KOPT-K1 (cell line): Measurements from ENCODE around the gene RERE.
"Not testable (repeated sequence)": the region's sequence is repeated elsewhere in the genome, so short reads cannot be mapped to it uniquely, and the experiment has no call there.

Experiments
- H3K27ac ChIP-seq: fragments of 200-600 bp; sonication (generic); 2 replicates; pipeline ENCODE4 v1.5.1; 2016; ENCODE audit warnings: antibody characterized with exemption, mild to moderate bottlenecking, low read depth, low read length; ENCODE audit not compliant: poor library complexity, severe bottlenecking
- H3K36me3 ChIP-seq: fragments of 200-600 bp; sonication (generic); 2 replicates; pipeline ENCODE4 v1.5.1; 2017; ENCODE audit warnings: antibody characterized with exemption, mild to moderate bottlenecking, low read length, moderate library complexity; ENCODE audit not compliant: insufficient read depth
- H3K9me3 ChIP-seq: fragments of 200-600 bp; sonication (generic); 2 replicates; pipeline ENCODE4 v1.5.1; 2017; ENCODE audit warnings: antibody characterized with exemption, low read length, mild to moderate bottlenecking; ENCODE audit not compliant: insufficient read depth, poor library complexity, severe bottlenecking

Gene RERE

DNA sequence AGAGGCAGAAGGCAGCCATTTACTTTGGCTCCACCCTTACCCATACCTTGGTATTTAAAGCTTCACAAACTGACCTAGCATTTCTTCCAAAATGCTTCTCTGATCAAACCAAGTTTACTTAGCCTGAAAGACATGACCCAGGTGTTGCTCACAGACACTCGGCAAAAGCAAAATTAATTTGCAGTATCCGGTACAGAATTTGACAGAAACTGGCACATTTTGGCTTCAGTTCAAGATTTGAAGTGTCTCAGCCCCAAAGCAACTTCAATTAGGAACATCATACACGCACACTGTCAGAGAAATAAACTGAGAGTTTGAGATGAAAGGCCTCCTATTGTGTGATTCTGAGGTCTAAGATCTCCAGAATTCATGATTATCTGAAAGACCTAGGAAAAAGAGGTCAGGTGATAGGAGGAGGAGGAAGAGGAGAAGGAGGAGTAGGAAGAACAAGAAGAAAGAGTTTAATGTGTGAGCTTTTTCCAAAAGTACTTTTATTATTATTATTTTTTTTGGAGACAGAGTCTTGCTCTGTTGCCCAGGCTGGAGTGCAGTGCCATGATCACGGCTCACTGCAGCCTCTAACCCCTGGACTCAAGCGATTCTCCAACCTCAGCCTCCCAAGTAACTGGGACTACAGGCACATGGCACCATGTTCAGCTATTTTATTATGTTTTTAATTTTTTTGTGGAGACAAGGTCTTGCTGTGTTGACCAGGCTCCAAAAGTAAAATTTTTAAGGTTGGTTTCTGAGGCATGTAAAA is 355.9 kb downstream of the RERE start:
- Histone ChIP-seq H3K27ac (no peak overlapping the region), H3K9me3 (no peaks in the 10 kb centered on the region), H3K36me3 (no peaks in the 10 kb centered on the region)

DNA sequence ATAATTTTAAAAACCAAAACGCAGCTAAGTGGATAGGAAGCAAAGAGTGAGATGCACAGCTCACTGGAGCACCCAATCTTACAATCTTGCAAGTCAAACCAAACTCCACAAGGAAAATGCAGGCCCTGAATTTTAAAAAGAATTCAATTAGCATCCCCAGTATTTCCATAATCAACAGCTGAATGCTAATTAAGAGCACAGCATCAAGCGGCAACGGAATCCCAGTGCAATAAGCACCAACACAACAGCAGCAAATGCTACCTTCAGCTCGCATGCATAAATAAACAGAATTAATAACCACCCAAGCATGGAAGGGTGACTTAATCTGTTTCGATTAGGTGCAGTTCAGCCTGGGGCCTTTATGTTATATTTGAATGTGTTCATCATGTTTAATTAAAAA is 356.7 kb downstream of the RERE start:
- no peak overlapping the region for H3K27ac ChIP-seq

DNA sequence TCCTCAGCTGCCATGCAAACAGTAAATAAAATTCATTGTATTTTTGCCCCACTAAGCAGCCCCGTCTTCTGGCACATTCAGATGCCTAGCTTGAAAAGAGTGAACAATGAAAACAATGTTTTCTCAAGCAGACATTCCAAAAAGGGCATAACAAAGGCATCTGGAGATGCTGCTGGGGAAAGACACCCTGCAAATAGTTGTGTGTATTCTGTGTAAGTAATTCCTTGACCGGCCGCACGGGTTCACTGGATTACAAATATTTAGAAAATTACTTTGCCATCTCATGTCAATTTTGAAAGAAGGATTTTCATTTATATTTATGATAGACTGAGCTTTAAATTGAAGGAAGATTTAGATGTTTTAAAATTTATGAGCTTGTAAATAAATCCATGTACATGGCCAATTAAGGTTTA is 357.3 kb downstream of the RERE start:
- Histone ChIP-seq H3K36me3 (no peaks in the 10 kb centered on the region), H3K27ac (no peak overlapping the region), H3K9me3 (no peaks in the 10 kb centered on the region)

More for the DNA sequence above, 356.7 kb downstream of the RERE start:
- no peaks in the 10 kb centered on the region for H3K36me3 ChIP-seq
- H3K9me3 ChIP-seq = no peaks in the 10 kb centered on the region

DNA sequence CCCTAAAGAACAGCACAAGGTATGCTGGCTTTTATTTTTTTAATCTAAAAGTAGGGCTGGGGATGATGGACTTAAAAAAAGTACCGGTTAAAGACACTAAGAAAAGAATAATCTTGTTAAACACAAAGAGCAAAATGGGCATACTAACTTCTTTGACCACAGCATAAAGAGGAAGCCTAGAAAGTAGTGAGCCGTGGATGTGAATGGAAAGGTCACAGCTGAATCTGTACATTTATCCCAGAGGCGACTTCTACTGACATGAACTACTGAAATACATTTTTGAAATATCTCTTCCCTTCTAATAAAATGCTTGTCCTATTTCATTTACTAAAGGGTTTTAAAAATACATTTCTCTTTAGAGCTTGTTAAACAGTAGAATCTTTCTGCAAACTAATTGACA is 358.8 kb downstream of the RERE start:
- no peaks in the 10 kb centered on the region for H3K36me3 ChIP-seq
- no peaks in the 10 kb centered on the region for H3K9me3 ChIP-seq
- no peak overlapping the region for H3K27ac ChIP-seq

DNA sequence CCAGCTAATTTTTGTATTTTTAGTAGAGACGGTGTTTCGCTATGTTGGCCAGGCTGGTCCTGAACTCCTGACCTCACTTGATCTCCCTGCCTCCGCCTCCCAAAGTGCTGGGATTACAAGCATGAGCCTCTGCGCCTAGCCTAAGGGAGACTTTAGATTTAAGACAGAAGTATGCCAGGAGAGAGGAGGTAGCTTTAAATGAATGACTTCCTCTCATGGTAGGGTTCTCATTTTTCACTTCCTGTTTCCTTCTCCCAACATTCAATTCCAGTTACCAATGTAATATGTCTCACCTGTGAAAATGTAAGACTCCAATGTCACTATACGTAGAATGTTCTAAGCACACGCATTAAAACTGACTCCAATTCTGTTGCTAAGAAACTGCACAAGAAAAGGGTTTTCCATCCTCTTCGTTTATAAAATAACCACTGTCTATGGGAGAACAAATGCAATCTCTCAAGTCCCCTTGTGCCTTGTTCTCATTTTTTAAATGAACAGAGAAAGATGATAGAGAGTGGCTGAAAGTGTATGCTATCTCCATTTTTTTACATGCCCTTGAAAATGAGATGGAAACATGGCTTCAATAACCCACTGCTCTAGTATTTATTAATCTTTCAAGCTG is 359.6 kb downstream of the RERE start:
- H3K27ac ChIP-seq = no peak overlapping the region
- H3K9me3 ChIP-seq = no peaks in the 10 kb centered on the region
- H3K36me3 ChIP-seq = no peaks in the 10 kb centered on the region

DNA sequence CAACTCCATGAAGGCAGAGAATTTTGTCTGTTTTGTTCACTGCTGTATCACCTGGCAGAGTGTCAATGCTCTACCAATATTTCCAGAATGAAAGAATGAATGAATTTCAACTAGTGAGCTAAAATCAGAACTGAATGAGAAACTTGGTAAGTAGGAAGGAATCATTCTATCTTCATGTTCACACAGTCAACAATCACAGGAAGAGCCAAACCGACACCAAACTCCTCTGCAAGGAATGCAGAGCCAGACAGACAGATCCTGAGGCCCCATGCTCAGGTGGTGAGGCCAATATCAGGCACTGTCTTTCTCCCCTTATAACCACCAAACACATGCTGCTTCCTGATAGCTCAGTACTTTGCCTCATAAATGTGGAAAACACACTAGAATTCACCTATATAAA is 360.4 kb downstream of the RERE start:
- no peaks in the 10 kb centered on the region for H3K36me3 ChIP-seq
- no peaks in the 10 kb centered on the region for H3K9me3 ChIP-seq
- H3K27ac ChIP-seq = no peak overlapping the region

DNA sequence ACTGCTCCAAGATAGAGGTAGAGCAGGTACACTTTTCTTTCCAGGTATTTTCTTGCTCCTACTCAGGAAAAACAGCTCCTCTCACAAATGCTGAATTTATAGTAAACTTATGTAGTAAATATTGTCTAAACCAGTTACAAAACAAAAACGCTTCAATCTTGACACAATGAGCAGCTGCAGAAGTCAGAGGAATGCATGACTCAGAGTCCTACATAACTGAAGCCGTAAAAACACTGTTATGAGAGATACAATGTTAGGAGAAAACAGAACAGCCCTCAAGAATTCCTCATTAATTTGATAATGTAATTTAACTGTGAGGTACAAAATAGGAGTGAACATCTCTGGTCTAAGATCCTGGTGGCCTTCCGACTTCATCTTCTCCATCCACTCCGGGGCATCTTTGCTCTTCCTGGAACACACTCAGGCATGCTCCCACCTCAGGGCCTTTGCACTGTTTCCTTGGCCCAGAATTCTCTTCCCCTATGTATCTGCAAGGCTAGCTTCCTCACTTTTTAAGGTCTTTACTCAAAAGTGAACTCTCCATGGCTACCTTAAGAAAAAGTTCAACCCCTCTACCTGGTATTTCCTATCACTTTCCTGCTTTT is 361.0 kb downstream of the RERE start:
- no peak overlapping the region for H3K27ac ChIP-seq

DNA sequence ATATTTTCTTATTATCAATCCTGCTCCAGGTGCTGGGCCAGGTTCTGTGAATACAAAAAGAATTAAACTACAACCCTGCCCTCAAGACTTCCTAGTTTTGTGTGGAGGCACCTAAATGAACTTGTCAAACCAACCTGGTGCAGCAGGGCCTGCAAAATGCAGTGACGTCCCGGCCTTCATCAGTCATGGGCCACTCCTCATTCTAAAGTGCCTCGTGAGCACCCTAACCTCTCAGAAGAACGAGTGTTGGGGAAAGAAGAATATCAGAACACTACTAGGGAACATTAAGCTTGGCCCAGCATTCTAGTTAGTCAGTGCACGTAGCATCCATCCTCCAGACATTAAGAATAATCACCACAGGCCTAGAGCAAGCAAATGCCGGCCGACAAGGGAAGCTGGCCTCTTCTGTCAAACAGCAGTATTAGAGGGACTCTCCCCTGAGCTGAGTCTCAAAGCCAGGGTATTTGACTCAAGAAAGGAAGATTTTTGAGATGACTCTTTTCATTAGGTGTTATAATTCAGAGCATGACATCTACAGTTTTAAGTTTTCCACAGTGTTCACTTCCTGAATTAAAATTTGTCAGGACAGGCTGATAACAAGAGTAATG is 361.6 kb downstream of the RERE start:
- Histone ChIP-seq H3K36me3 (no peaks in the 10 kb centered on the region), H3K27ac (no peak overlapping the region), H3K9me3 (no peaks in the 10 kb centered on the region)

More for the DNA sequence above, 361.0 kb downstream of the RERE start:
- Histone ChIP-seq H3K9me3 (no peaks in the 10 kb centered on the region), H3K36me3 (no peaks in the 10 kb centered on the region)

DNA sequence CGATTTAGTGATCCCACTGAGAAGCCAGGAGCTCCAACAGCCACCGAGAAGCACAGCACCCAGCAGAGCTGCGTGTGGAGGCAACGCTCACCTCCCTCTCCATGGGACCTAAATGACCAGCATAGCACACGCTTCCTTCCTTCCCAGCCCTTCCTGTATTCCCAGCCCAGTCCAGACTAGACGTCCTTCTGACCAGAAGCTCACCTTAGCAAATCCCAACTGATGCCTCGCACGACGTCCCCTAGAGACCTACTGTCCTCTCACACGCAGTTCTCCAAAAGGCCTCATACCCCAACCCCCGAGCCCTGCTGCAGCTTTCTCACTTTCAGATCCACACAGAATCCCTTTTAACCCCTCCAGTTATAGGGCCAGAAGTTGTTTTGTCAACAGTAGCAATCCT is 367.1 kb downstream of the RERE start:
- Histone ChIP-seq H3K36me3 (no peaks in the 10 kb centered on the region), H3K9me3 (no peaks in the 10 kb centered on the region), H3K27ac (no peak overlapping the region)

DNA sequence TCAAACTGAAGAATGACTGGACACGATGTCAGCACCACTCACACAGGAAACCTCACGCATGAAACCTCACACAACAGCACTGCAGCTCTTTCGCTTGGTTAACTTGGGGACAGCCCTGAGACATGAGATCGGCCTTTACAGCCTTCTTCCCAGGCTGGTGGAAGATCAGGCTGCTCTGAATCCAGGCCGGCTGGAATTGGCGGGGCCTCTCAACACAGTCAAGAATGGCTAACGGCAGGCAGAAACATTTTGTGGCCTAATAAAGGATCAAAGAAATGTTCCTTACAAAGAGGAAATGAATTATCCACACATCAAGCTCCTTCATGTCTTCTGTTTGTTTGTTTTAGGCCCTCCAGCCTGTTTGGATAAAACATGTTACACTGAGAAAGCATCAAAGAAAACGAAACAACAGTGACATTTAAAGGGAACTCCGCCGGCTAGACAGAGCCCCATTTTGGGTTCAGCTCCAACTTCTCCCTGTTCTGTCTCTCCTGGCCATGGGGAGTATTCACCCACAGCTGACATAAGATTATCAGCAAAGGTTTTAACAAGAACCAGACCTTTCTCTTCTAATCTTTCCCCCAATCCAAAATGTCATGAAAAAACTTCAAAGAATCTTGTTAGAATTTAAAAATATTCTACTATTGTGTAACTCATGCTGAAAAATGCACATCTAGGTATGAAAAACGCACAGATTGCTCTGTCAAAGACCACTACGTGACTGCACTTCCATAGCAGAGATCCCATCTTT is 368.4 kb downstream of the RERE start:
- Histone ChIP-seq H3K9me3 (no peaks in the 10 kb centered on the region), H3K36me3 (no peaks in the 10 kb centered on the region), H3K27ac (no peak overlapping the region)

DNA sequence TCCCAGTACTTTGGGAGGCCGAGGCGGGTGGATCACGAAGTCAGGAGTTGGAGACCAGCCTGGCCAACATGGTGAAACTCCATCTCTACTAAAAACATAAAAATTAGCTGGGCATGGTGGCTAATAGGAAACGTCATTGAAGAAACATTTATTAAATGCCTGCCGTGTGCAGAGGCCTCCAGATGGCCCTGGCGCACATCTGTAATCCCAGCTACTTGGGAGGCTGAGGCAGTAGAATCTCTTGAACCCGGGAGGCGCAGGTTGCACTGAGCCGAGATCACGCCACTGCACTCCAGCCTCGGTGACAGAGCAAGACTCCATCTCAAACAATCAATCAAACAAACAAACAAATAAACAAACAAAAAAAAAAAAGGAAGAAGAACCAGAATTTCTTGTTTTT is 368.9 kb downstream of the RERE start:
- H3K36me3 ChIP-seq, H3K27ac ChIP-seq, H3K9me3 ChIP-seq: not testable (repeated sequence)

DNA sequence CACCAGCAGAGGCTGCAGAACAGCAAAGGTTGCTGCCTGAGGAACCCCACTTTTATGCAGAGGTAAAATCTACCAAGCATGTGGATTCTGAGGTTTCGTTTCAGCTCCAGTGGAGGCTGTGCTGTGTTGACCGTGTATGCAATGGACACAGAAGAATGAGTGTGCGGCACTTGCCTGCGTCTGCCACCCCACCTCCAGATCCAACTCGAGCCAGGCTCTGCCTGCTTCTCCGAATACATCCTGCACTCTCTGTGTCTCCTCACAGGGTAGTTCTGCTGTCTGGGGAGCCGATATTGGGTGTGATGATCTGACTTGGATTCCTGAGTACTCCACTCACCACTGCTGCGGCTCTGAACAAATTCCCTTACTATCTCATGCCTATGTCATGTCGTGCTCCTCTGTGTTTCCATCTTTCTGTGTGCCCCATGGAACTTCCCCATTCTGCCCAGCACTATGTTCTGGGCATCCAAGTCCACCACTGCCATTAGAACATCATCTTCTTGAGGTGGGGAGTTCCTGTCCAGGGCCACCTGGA is 369.8 kb downstream of the RERE start:
- Histone ChIP-seq H3K36me3 (no peaks in the 10 kb centered on the region), H3K9me3 (no peaks in the 10 kb centered on the region), H3K27ac (no peak overlapping the region)

DNA sequence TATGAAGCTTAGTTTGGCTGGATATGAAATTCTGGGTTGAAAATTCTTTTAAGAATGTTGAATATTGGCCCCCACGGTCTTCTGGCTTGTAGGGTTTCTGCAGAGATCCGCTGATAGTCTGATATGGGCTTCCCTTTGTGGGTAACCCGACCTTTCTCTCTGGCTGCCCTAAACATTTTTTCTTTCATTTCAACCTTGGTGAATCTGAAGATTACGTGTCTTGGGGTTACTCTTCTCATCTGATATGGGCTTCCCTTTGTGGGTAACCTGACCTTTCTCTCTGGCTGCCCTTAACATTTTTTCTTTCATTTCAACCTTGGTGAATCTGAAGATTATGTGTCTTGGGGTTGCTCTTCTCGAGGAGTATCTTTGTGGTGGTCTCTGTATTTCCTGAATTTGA is 371.3 kb downstream of the RERE start:
- not testable (repeated sequence) for H3K9me3 ChIP-seq, H3K27ac ChIP-seq, H3K36me3 ChIP-seq

DNA sequence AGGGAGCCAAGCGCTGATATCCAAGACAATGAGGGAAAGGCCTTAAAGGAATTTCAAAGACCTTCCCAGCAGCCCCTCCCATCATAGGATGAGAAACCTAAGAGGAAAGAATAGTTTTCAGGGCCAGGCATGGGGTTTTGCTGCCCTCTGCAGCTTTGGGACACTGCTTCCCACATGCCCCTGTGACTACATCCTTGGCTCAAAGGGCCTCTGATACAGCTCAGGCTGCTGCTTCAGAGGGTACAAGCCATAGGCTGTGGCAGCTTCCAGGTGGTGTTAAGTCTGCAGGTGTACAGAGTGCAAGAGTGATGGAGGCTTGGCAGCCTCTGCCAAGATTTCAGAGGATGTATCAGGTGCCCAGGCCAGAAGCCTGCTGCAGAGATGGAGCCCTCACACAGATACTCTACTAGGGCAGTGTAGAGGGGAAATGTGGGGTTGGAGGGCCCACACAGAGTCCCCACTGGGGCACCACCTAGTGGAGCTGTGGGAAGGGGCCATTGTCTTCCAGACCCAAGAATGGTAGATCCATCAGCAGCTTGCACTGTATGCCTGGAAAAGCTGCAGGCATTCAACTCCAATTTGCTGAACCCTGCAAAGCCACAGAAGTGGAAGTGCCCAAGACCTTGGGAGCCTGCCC is 373.8 kb downstream of the RERE start:
- no peaks in the 10 kb centered on the region for H3K36me3 ChIP-seq
- H3K27ac ChIP-seq = no peak overlapping the region

More for the DNA sequence above, 373.8 kb downstream of the RERE start:
- H3K9me3 ChIP-seq = no peaks in the 10 kb centered on the region
